ENCODE results near the gene HRH1. TPM values are rescaled to one million over a fixed set of nuclear protein-coding genes. Genes with fewer than 3 reads are reported as not detected.
"Not testable (repeated sequence)": the region's sequence is repeated elsewhere in the genome, so short reads cannot be mapped to it uniquely, and the experiment has no call there.

Gene HRH1
- total RNA-seq, 4 donors from 2014 or later: 4.1 to 8.8 (median 4.4) TPM

- Histone ChIP-seq H3K9me3 (peaks cover 0 to 15% (median 12%) of the 10 kb centered on the region in 3 donors), H3K36me3 (no peaks in the 10 kb centered on the region), H3K27ac (peak overlapping the region in 2 of 4 donors; percentile 13 to 33), H3K4me1 (peaks cover 0 to 30% (median 12%) of the 10 kb centered on the region in 3 donors), H3K27me3 (no peaks in the 10 kb centered on the region), H3K4me3 (no peak overlapping the region)
- TF ChIP-seq POLR2A (IDR thresholded peaks at IDR 0.05) (no peak), CTCF (IDR thresholded peaks at IDR 0.05) (no peak)
- 64 to 73% methylated on average over 6 of the region's 6 CpGs for WGBS, 2 donors
- intact Hi-C loops (cut with DNase I): no loop called here
- DNase-seq: no peak
Measured at GRCh38 chr3:11251807-11252176, 97.5 kb downstream of the HRH1 start.

- no peak for DNase-seq
- Histone ChIP-seq H3K4me1 (peaks cover 0 to 26% (median 7%) of the 10 kb centered on the region in 3 donors), H3K9me3 (peaks cover 0 to 15% (median 12%) of the 10 kb centered on the region in 3 donors), H3K27ac (peak overlapping the region in 3 of 4 donors; percentile 39 to 79 (median 71)), H3K36me3 (peaks cover 0 to 10% (median 0%) of the 10 kb centered on the region in 3 donors), H3K4me3 (no peak overlapping the region), H3K27me3 (no peaks in the 10 kb centered on the region)
- intact Hi-C loops (cut with DNase I): no loop called here
- 44 to 46% methylated on average over 6 of the region's 6 CpGs for WGBS, 2 donors
- TF ChIP-seq CTCF (IDR thresholded peaks at IDR 0.05) (no peak), POLR2A (IDR thresholded peaks at IDR 0.05) (no peak)
Measured at GRCh38 chr3:11254876-11255275, 100.6 kb downstream of the HRH1 start.

- Histone ChIP-seq H3K9me3 (peaks cover 0 to 15% (median 12%) of the 10 kb centered on the region in 3 donors), H3K36me3 (peaks cover 0 to 17% (median 0%) of the 10 kb centered on the region in 3 donors), H3K27ac (peak overlapping the region; percentile 16 to 79 (median 55)), H3K4me1 (peaks cover 0 to 26% (median 7%) of the 10 kb centered on the region in 3 donors)
- WGBS, 2 donors: 56 to 85% methylated on average over 4 to 5 of the region's 5 CpGs
- H3K27me3 ChIP-seq; intact Hi-C loops (cut with DNase I); DNase-seq; H3K4me3 ChIP-seq: not testable (repeated sequence)
Measured at GRCh38 chr3:11255537-11255936, 101.2 kb downstream of the HRH1 start.

GRCh38 chr3:11258958-11259357, 104.7 kb downstream of the HRH1 start:
- peaks cover 0 to 20% (median 0%) of the 10 kb centered on the region in 3 donors for H3K36me3 ChIP-seq
- H3K4me1 ChIP-seq: peaks cover 0 to 17% (median 3%) of the 10 kb centered on the region in 3 donors
- no peak overlapping the region for H3K4me3 ChIP-seq
- DNase-seq: no peak
- peaks cover 0 to 8% (median 8%) of the 10 kb centered on the region in 3 donors for H3K9me3 ChIP-seq
- 98 to 99% methylated on average over 11 of the region's 11 CpGs for WGBS, 2 donors
- no peaks in the 10 kb centered on the region for H3K27me3 ChIP-seq
- no peak for TF ChIP-seq CTCF (IDR thresholded peaks at IDR 0.05)
- TF ChIP-seq POLR2A (IDR thresholded peaks at IDR 0.05): no peak
- no peak overlapping the region for H3K27ac ChIP-seq
- intact Hi-C loops (cut with DNase I): no loop called here

GRCh38 chr3:11260460-11260859, 106.2 kb downstream of the HRH1 start:
- no peaks in the 10 kb centered on the region for H3K27me3 ChIP-seq
- TF ChIP-seq POLR2A (IDR thresholded peaks at IDR 0.05) (no peak), CTCF (IDR thresholded peaks at IDR 0.05) (no peak)
- peaks cover 0 to 20% (median 0%) of the 10 kb centered on the region in 3 donors for H3K36me3 ChIP-seq
- H3K4me3 ChIP-seq: no peak overlapping the region
- intact Hi-C loops (cut with DNase I): no loop called here
- H3K9me3 ChIP-seq: no peaks in the 10 kb centered on the region
- no peak overlapping the region for H3K27ac ChIP-seq
- no peak for DNase-seq
- WGBS, 2 donors: 92% methylated on average over 1 to 3 of the region's 3 CpGs
- H3K4me1 ChIP-seq: peaks cover 0 to 11% (median 0%) of the 10 kb centered on the region in 3 donors

- no peak overlapping the region for H3K4me3 ChIP-seq
- TF ChIP-seq CTCF (IDR thresholded peaks at IDR 0.05) (no peak), POLR2A (IDR thresholded peaks at IDR 0.05) (no peak)
- no peaks in the 10 kb centered on the region for H3K9me3 ChIP-seq
- no peaks in the 10 kb centered on the region for H3K27me3 ChIP-seq
- 67 to 81% methylated on average over 2 to 6 of the region's 9 CpGs for WGBS, 2 donors
- H3K36me3 ChIP-seq: no peaks in the 10 kb centered on the region
- no peak overlapping the region for H3K27ac ChIP-seq
- intact Hi-C loops (cut with DNase I): no loop called here
- DNase-seq: no peak
- H3K4me1 ChIP-seq: peaks cover 12 to 17% (median 15%) of the 10 kb centered on the region in 3 donors
Measured at GRCh38 chr3:11269007-11269406, 114.7 kb downstream of the HRH1 start.

Data from esophagus squamous epithelium (tissue), 5 donors.